NK-92 (cell line): ENCODE measurements around the gene MOCS1.

ENCODE experiments used
- DNase-seq: peaks from one replicate; lab custom pipeline; 2025; ENCODE audit not compliant: unreplicated experiment; lab: John Stamatoyannopoulos, UW

The MOCS1 gene

GRCh38 chr6:39881851-39882530, 52.3 kb downstream of the MOCS1 start:
- no peak for DNase-seq

GRCh38 chr6:39880594-39880993, 53.7 kb downstream of the MOCS1 start:
- DNase-seq: no peak

- no peak for DNase-seq
These were observed 54.7 kb downstream of the MOCS1 start for GRCh38 chr6:39879535-39879934.

- no peak for DNase-seq
These were observed 57.4 kb downstream of the MOCS1 start for GRCh38 chr6:39876826-39877225.

GRCh38 chr6:39876111-39876510, 58.2 kb downstream of the MOCS1 start:
- no peak for DNase-seq

- no peak for DNase-seq
These were observed 60.8 kb downstream of the MOCS1 start for GRCh38 chr6:39873439-39873838.

GRCh38 chr6:39870950-39871349, 63.3 kb downstream of the MOCS1 start:
- no peak for DNase-seq

- DNase-seq: no peak
These were observed 66.7 kb downstream of the MOCS1 start for GRCh38 chr6:39867592-39867991.

GRCh38 chr6:39865011-39865888, 69.0 kb downstream of the MOCS1 start:
- no peak for DNase-seq

GRCh38 chr6:39861663-39862062, 72.6 kb downstream of the MOCS1 start:
- DNase-seq: no peak

- DNase-seq: no peak
These were observed 75.2 kb downstream of the MOCS1 start for GRCh38 chr6:39859025-39859424.

- DNase-seq: no peak
These were observed 78.8 kb downstream of the MOCS1 start for GRCh38 chr6:39855356-39855995.
